ENCODE results near the gene MOV10L1.

Gene MOV10L1

DNA sequence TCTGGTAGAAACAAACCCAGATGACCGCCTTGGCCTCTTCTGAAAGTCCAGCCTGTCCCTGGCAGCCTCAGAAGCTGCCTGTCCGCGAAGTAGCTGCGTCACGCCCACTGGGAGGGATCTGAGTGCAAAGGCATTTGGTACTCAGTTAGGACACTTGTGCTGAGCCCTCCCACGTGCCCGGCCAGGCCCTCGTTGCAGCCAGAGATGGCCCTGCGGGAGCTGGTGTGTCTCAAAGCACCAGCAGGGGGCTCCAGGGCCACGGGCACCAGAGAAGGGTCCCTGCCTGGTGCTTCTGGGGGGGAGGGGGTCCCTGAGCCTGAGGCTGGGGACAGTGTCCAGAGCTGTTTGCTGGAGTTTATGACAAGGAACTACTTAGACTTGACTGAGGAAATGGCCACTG, 116.8 kb downstream of the MOV10L1 start:
- DNase-seq (ENCODE audit: low read depth) = no peak
- H3K4me3 ChIP-seq (ENCODE audit: low read depth, low read length) = no peak overlapping the region

DNA sequence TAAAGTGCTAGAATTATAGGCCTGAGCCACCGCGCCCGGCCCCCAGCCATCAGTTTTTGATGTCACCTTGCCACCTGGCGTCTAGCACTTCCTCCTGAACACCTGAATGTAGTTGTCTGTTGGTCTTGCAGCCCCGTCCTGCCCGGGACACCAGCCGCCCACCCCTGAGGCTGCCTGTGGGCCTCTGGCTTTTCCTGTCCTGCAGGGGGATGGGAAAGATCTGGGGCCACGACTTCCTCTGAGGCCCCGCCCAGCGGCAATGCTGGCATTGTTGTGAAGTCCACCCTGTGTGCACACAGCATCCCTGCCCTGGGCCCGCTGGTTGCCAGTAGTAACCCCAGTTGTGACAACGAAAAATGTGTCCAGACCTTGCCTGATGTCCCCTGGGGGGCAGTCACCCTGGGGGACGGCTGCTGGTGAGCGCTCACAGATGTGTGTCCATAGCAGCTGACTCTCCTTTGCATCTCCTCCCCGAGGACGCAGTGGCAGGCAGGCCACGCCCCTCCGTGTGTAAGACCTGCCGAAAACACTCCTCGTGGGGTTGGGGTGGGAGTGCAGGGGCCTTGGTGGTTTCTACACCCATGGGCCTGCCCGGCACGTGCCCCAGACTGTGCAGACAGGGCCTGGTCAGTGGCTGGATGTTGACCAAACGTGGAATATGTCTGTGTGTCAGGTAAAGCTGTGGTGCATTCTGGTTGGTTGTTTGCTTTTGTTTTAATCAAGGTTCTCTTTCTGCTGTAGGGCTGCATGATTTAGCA, 117.8 kb downstream of the MOV10L1 start:
- H3K4me3 ChIP-seq (ENCODE audit: low read depth, low read length) = no peak overlapping the region
- DNase-seq (ENCODE audit: low read depth) = no peak

DNA sequence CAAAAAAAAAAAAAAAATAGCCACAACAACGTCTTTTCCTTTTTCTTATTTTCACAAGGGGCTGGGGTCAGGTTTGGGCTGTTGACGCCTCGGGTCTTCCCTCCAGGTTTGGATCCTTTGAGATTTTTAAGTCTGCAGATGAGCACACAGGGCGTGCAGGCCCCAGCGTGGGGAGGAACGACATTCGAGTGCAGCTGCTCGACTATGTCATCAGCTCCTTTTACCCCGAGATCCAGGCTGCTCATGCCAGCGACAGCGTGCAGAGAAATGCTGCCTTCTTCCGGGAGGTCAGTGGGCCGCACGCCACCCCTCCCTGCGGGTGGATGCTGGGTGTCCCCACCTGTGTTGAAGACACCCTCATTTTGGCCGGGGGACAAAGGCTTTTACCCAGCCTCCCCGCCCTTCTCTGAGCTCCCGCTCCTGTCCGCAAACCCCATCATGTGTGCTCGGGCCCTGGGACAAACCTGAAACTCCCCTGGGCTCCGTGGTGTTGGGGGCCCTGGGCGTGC, 118.7 kb downstream of the MOV10L1 start:
- no peak for DNase-seq (ENCODE audit: low read depth)
- no peak overlapping the region for H3K4me3 ChIP-seq (ENCODE audit: low read depth, low read length)

DNA sequence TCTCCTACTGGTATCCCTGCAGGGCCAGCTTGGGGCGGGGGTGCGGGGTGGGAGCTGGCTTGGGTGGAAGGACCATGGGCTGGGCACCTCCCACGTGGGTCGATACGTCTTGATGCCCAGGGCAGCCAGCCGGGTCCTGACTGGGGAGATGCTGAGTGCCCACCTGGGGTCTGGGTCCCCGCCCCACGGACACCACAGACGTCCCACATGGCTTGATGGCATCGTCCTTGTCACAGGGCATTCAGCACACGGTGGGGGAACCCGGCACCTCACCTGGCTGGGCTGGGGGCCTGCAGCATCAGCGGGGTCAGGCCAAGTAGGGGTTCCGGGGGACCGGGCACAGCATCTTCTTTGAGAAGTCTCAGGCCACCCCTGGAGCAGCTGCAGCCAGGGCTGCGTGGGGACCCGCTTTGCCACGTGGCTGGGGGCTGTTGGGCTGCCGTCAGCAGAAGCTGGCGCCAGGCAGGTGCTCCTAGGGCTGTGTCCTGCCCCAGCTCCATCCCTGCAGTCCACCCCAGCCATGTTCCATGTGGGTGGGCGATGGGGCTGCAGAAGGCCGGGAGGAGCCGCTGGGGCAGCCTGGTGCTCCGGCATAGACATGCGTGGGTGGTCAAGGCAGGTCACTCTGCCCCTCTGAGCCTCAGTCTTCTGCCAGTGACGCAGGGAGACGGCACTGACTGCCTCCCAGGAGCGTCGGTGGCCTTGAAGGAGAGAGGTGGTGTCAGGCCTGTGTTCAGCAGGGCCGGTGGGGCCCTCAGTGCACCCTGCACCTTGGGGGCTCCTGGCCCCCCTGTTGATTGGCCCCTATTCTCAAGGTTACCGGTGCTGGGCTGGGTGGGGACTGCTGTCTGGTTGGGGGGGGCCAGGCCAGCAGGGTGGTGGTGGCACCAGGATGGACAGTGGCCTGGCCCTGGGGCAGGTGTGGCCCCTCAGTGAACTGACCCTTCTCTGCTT, 119.4 kb downstream of the MOV10L1 start:
- H3K4me3 ChIP-seq (ENCODE audit: low read depth, low read length) = no peak overlapping the region
- DNase-seq (ENCODE audit: low read depth) = no peak

DNA sequence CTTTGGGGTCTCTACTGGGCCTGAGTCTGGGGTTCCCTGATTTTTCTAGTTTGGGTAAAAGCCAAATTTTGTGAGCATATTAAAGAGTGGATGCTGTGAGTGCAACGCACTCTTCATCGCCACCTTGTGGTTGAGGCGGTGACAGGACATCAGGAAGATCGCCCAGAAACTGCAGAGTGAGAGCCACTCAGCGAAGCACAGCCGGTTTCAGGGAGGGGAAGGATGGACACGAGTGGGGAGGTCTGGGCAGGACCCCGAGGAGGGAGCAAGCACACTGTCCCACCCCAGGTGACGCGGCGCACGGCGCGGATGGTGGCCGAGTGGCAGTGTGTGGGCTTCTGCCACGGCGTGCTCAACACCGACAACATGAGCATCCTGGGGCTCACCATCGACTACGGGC, 120.1 kb downstream of the MOV10L1 start:
- DNase-seq (ENCODE audit: low read depth) = no peak

DNA sequence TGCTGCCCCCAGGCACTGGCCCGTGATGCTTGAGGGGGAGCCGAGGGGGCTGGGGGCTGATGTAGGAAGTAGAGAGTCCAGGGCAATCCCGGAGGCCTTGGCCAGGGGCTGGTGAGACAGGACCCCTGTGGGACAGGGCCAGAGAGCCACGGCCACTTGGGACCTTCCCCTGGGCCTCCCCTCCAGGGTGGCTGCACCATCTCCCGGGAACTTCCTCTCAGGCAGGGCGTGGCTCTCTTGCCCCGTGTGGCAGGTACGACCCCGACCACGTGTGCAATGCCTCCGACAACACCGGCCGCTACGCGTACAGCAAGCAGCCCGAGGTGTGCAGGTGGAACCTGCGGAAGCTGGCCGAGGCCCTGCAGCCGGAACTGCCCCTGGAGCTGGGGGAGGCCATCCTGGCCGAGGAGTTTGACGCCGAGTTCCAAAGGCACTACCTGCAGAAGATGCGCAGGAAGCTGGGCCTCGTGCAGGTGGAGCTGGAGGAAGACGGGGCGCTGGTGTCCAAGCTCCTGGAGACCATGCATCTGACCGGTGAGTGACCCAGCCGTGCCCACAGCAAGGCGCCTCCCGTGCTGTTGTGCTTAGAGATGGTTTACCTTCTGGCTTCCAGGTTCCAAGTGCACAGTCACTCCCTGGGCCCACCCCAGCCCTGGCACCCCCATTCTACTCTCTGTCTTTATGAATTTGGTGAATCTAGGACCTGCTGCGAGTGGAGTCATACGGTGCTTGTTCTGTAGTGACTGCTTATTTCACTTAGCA, 120.8 kb downstream of the MOV10L1 start:
- H3K4me3 ChIP-seq (ENCODE audit: low read depth, low read length) = no peak overlapping the region
- no peak for DNase-seq (ENCODE audit: low read depth)

More for the DNA sequence above, 120.1 kb downstream of the MOV10L1 start:
- no peak overlapping the region for H3K4me3 ChIP-seq (ENCODE audit: low read depth, low read length)

DNA sequence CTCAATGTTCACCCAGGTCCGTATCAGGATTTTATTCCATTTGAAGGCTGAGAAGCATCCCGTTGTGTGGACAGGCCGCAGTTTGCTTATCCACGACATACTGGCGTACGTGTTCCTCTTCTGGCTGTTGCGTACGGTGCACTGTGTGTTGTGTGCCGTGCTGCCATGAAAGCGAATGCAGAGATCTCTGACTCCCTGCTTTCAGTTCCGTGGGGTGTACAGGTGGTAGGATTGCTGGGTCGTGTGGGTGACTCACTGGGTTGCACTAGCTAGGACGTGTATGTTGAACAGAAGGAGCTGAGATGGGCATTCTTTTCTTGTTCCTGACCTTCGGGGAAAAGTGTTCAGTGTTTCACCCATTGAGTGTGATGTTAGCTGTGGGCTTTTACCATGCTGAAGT, 121.3 kb downstream of the MOV10L1 start:
- no peak overlapping the region for H3K4me3 ChIP-seq (ENCODE audit: low read depth, low read length)
- DNase-seq (ENCODE audit: low read depth) = no peak
